ENCODE measurements around the gene ANO3.

DNA sequence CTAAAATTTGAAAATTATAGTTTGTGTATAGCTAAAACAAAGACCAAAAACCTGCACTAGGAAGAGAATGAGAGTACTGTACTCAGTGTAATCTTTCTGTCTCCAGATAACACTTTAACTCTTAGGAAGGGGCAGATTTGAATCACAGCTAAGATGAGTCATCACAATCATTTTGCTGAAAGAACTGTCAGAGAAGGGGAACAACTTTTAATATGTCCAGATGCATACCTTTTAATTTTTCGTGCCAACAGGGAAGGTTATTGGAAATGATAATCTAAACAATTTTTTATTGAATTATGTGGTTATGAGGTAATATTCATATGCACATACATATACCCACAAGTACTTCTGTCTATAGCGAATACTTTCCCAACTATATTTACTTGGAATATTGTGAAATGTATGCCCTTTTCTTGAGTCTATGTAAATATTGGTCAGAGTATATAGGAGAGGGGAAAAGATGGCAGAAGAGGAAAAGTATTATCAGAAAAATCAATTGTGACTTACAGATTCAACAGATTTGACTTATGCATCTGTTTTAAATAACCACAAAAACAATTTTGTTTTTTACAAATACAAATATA is 291.2 kb downstream of the ANO3 start:
- TF ChIP-seq POLR2A (IDR thresholded peaks at IDR 0.05): no peak
- TF ChIP-seq POLR2AphosphoS5 (IDR thresholded peaks at IDR 0.05; ENCODE audit: insufficient read depth in 1 of 2, low read depth in 1 of 2): no peak
- TF ChIP-seq, protein P1, sequence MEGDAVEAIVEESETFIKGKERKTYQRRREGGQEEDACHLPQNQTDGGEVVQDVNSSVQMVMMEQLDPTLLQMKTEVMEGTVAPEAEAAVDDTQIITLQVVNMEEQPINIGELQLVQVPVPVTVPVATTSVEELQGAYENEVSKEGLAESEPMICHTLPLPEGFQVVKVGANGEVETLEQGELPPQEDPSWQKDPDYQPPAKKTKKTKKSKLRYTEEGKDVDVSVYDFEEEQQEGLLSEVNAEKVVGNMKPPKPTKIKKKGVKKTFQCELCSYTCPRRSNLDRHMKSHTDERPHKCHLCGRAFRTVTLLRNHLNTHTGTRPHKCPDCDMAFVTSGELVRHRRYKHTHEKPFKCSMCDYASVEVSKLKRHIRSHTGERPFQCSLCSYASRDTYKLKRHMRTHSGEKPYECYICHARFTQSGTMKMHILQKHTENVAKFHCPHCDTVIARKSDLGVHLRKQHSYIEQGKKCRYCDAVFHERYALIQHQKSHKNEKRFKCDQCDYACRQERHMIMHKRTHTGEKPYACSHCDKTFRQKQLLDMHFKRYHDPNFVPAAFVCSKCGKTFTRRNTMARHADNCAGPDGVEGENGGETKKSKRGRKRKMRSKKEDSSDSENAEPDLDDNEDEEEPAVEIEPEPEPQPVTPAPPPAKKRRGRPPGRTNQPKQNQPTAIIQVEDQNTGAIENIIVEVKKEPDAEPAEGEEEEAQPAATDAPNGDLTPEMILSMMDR (IDR thresholded peaks at IDR 0.05): no peak

Data from vagina (tissue), 2 donors.